Smooth muscle cell (in vitro differentiated cells): ENCODE results near the gene PAFAH1B2. TPM values are rescaled to one million over a fixed set of nuclear protein-coding genes. Genes with fewer than 3 reads are reported as not detected.

Experiments
- DNase-seq: peaks from one replicate; lab custom pipeline; 2025; ENCODE audit not compliant: unreplicated experiment; lab: John Stamatoyannopoulos, UW
- H2AFZ ChIP-seq: fragments of 200-600 bp; sonication (generic); 2 replicates; pipeline ENCODE4 v1.6.0; 2016; ENCODE audit warnings: antibody characterized with exemption, low read depth, mild to moderate bottlenecking
- H3F3A ChIP-seq: fragments of 200-600 bp; sonication (generic); 2 replicates; pipeline ENCODE4 v1.6.0; 2017; ENCODE audit warnings: antibody characterized with exemption, low read depth
- H3K27ac ChIP-seq: fragments of 200-600 bp; sonication (generic); 2 replicates; pipeline ENCODE4 v1.5.1; 2016; ENCODE audit warnings: low read depth, mild to moderate bottlenecking
- H3K27me3 ChIP-seq: fragments of 200-600 bp; sonication (generic); 2 replicates; pipeline ENCODE4 v1.6.1; 2016; ENCODE audit warnings: low read depth, mild to moderate bottlenecking
- H3K36me3 ChIP-seq: fragments of 200-600 bp; sonication (generic); 2 replicates; pipeline ENCODE4 v1.5.1; 2016; ENCODE audit warnings: low read depth
- H3K4me1 ChIP-seq: fragments of 200-600 bp; sonication (generic); 2 replicates; pipeline ENCODE4 v1.5.1; 2016; ENCODE audit warnings: low read depth
- H3K4me2 ChIP-seq: fragments of 200-600 bp; sonication (generic); 2 replicates; pipeline ENCODE4 v1.6.0; 2016; ENCODE audit warnings: mild to moderate bottlenecking
- H3K4me3 ChIP-seq: fragments of 200-600 bp; sonication (generic); 2 replicates; pipeline ENCODE4 v1.5.1; 2016; ENCODE audit warnings: mild to moderate bottlenecking
- H3K79me2 ChIP-seq: fragments of 200-600 bp; sonication (generic); 2 replicates; pipeline ENCODE4 v1.6.0; 2016; ENCODE audit warnings: low read depth, mild to moderate bottlenecking
- H3K9ac ChIP-seq: fragments of 200-600 bp; sonication (generic); 2 replicates; pipeline ENCODE4 v1.6.0; 2016; ENCODE audit warnings: low read depth
- H3K9me3 ChIP-seq: fragments of 200-600 bp; sonication (generic); replicated peaks from 2 replicates; pipeline ENCODE4 v1.5.1; 2016; ENCODE audit warnings: low read depth
- H4K20me1 ChIP-seq: fragments of 200-600 bp; sonication (generic); 2 replicates; pipeline ENCODE4 v1.6.0; 2016; ENCODE audit warnings: low read depth
- WGBS: methylation state at CpG from one replicate; pipeline ENCODE4 v1.1.7; 2016; ENCODE audit warnings: low lambda C conversion rate; 5-methylcytosine and 5-hydroxymethylcytosine counted together
- polyA plus RNA-seq: library from polyadenylated mRNA; unstranded; fragments of >200 nt; fragmentation: Nextera tagmentation; extraction: Ambion mirVana; gene quantifications from 2 replicates; pipeline ENCODE4 v1.2.1, GENCODE V29; 2016
- total RNA-seq: library from RNA; depleted of rRNA; stranded (reverse); fragments of >200 nt; gene quantifications from 2 replicates; pipeline ENCODE4 v1.2.3, GENCODE V29; 2014
- TF ChIP-seq, protein P1 (sequence below): fragments of 200-600 bp; sonication (generic); IDR thresholded peaks from 2 replicates; pipeline ENCODE4 v1.5.1; 2017; ENCODE audit warnings: borderline replicate concordance, mild to moderate bottlenecking, antibody characterized with exemption; ENCODE audit not compliant: insufficient read depth, poor library complexity, severe bottlenecking

Gene PAFAH1B2
- total and polyA plus RNA-seq, 2 experiments from 2014 or later = 30.7 to 146 TPM

DNA sequence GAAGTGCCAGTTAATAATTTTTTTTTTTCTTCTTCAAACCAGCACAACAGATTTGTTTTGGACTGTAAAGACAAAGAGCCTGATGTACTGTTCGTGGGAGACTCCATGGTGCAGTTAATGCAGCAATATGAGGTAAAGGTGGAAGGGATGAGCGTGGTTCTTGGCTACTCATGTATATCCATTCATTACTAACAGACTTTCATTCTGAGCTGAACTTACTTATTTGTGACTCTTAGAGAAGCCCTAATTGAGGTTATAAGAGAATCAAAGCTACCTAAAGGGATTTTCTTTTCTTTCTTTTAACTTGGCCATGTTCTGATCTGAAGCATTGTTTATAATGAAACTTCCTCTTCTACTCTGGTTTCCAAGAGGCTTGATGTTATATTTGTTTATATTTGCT, 15.8 kb downstream of the PAFAH1B2 start:
- Histone ChIP-seq H3K9ac (no peak overlapping the region), H3K27ac (no peak overlapping the region), H3K4me2 (no peak overlapping the region), H3K36me3 (peaks cover 24% of the 10 kb centered on the region), H3K9me3 (no peaks in the 10 kb centered on the region), H2AFZ (no peak overlapping the region), H3K79me2 (peaks cover 97% of the 10 kb centered on the region), H3F3A (peaks cover 3% of the 10 kb centered on the region), H3K4me1 (no peaks in the 10 kb centered on the region), H3K27me3 (no peaks in the 10 kb centered on the region), H4K20me1 (peaks cover 100% of the 10 kb centered on the region), H3K4me3 (no peak overlapping the region)
- TF ChIP-seq, protein P1, sequence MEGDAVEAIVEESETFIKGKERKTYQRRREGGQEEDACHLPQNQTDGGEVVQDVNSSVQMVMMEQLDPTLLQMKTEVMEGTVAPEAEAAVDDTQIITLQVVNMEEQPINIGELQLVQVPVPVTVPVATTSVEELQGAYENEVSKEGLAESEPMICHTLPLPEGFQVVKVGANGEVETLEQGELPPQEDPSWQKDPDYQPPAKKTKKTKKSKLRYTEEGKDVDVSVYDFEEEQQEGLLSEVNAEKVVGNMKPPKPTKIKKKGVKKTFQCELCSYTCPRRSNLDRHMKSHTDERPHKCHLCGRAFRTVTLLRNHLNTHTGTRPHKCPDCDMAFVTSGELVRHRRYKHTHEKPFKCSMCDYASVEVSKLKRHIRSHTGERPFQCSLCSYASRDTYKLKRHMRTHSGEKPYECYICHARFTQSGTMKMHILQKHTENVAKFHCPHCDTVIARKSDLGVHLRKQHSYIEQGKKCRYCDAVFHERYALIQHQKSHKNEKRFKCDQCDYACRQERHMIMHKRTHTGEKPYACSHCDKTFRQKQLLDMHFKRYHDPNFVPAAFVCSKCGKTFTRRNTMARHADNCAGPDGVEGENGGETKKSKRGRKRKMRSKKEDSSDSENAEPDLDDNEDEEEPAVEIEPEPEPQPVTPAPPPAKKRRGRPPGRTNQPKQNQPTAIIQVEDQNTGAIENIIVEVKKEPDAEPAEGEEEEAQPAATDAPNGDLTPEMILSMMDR = no peak
- DNase-seq = no peak
- 95% methylated on average over 2 of the region's 2 CpGs for WGBS

DNA sequence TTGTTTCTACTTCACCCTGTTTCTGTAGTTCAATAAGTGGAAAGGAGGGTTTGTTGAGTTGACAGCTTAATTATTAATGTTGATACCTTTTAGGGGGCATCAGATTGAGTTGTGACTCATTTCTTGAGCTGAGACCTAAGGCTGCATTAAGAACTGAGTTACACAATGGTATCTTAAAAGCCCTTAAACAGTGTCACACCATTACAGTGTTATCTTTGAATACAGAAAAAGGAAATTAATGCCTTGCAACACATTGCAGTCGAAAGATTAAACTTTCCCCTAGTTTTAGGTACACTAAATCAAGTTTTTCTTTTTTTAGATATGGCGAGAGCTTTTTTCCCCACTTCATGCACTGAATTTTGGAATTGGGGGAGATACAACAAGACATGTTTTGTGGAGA, 16.7 kb downstream of the PAFAH1B2 start:
- Histone ChIP-seq H3F3A (peaks cover 3% of the 10 kb centered on the region), H2AFZ (no peak overlapping the region), H3K79me2 (peaks cover 93% of the 10 kb centered on the region), H3K4me2 (no peak overlapping the region), H3K4me1 (no peaks in the 10 kb centered on the region), H3K9ac (no peak overlapping the region), H3K9me3 (no peaks in the 10 kb centered on the region), H3K36me3 (peaks cover 24% of the 10 kb centered on the region), H3K27ac (peak overlapping the region; percentile 12), H3K4me3 (no peak overlapping the region), H3K27me3 (no peaks in the 10 kb centered on the region), H4K20me1 (peaks cover 100% of the 10 kb centered on the region)
- no peak for DNase-seq
- WGBS = 89% methylated on average over 2 of the region's 2 CpGs
- TF ChIP-seq, protein P1 = no peak

DNA sequence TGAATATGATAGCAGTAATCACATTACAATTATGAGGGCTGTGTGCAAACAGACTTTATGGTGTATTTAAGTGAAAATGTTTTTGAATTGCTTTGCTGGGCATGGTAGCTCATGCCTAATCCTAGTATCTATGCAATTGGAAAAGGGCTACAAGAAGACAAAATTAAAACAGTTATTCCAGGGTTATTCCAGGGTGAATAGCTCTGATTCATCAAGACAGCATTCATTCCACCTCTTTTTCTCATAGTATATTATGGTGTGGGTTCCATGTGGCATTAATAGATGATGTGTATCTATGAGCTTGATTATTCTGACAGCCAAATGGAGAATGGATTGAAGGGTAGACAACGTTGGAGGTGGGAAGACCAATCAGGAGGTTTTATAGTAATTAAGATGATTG, 22.4 kb downstream of the PAFAH1B2 start:
- Histone ChIP-seq H3K4me2 (no peak overlapping the region), H2AFZ (no peak overlapping the region), H3K9me3 (no peaks in the 10 kb centered on the region), H3K36me3 (peaks cover 44% of the 10 kb centered on the region), H3K79me2 (peaks cover 56% of the 10 kb centered on the region), H4K20me1 (peaks cover 99% of the 10 kb centered on the region), H3K27ac (no peak overlapping the region), H3K27me3 (no peaks in the 10 kb centered on the region), H3F3A (peaks cover 26% of the 10 kb centered on the region), H3K9ac (no peak overlapping the region), H3K4me1 (peaks cover 21% of the 10 kb centered on the region), H3K4me3 (no peak overlapping the region)
- TF ChIP-seq, protein P1 = no peak
- 97% methylated on average over 1 of the region's 1 CpG for WGBS
- DNase-seq = no peak

DNA sequence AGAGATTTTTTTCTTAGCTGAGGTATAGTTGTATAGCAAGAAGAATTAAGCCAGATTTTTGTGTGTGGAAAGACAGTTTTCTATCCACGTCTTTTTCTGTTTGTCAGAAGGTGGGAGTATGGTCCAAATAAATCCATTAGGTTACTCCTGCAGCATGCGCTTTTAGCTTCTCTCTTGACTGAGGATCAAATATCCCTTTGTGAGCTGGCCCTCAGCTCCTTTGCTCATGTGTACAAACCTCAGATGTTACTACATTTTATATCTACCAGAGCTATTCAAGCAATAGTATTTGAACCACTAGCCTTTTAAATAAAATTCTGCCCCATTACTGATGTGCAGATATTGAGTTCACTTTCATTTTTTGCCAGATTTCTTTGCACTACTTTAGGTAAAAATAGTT, 25.6 kb downstream of the PAFAH1B2 start:
- H3K4me3 ChIP-seq = no peak overlapping the region
- H3K9ac ChIP-seq = no peak overlapping the region
- TF ChIP-seq, protein P1 = no peak
- H3K79me2 ChIP-seq = peaks cover 26% of the 10 kb centered on the region
- DNase-seq = no peak
- H4K20me1 ChIP-seq = peaks cover 82% of the 10 kb centered on the region
- H3K27ac ChIP-seq = peak overlapping the region; percentile 80
- peaks cover 39% of the 10 kb centered on the region for H3K4me1 ChIP-seq
- H3K36me3 ChIP-seq = peaks cover 27% of the 10 kb centered on the region
- WGBS = 84% methylated on average over 2 of the region's 2 CpGs
- peak overlapping the region; percentile 63 for H3K4me2 ChIP-seq
- H3F3A ChIP-seq = peaks cover 43% of the 10 kb centered on the region
- no peak overlapping the region for H2AFZ ChIP-seq
- no peaks in the 10 kb centered on the region for H3K9me3 ChIP-seq
- no peaks in the 10 kb centered on the region for H3K27me3 ChIP-seq
